Left hindlimb (tissue), 1 donor: ENCODE data around the gene POLR1A.

Source experiments
- DNase-seq: peaks from one replicate; pipeline ENCODE4 v3.0.0-alpha.2; 2018

POLR1A gene

GRCh38 chr2:86105252-86105968, at the start of gene POLR1A:
Gene POLR1A (minus strand): TSS chr2:86105886. CDS start chr2:86105776, 110 bp downstream.
- peak; percentile 93 for DNase-seq

- no peak for DNase-seq
These were observed 44.8 kb upstream of the POLR1A start for GRCh38 chr2:86150502-86150901.

DNA sequence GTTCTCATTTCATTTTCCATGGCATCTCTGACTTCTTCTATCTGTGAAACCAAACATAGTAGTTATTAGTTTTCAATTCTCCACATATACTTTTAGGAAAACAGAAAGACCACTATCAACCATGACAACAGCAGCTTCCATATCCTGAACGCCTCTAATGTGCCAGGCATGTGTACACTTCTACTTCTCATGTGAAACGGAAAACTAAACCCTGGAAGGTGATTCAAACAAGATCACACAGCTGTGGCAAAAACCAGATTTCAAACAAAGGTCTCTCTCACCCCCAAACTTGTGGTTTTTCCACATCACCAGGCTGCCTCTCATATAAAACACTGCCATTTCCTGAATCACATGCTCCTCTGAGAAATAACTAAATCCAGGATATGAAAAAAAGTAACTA, 42.1 kb upstream of the POLR1A start:
- no peak for DNase-seq

DNA sequence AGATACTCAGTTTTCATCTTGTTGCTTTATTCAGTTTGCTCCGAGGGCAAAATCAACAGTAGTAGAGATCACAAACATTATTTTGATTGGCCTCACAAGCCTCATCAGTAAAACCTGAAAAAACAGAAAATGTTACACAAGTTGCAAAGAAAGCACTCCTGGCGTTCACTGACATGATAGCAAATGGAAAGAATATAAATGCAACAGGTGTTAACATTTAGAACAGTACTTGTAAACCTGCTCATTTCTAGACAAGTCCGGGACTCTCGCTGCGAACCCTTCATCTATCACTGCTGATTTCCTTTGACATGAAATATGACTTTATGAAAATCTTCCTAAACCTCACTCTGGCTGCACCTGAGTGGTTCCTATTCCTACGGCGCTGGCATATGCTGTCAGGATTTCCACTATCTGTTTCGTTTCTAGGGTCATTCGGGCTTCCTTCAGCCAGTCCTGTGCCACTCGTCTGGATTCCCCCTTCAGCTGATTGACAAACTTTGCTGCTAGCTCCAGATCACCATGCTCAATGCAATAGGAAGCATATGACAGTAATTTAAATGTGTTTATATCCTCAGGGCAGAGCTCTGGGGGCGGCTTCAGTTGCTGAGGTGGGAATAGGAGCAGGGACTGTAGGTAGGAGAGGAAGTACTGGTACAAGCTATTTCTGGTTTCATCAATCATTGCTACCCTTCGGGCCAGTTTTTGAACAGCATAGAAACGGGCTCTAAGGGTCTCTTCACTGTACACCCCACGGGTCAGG, 38.4 kb upstream of the POLR1A start:
- DNase-seq, result no peak

DNA sequence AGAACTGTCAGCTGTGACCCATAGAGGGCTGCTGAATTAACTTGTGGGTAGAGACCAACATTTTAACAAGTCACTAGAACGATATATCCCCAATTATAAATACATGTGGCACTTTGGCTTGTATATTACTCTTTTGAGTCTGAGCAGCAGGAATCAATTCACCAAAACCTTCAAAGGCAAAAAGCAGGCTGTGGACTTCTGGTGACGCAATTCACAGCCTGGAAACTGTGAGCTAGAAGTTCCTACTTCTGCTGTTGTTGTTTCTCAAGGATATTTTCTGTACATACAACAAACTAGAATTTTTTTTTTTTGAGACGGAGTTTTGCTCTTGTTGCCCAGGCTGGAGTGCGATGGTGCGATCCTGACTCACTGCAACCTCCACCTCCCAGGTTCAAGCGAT, 37.6 kb upstream of the POLR1A start:
- DNase-seq, result no peak

GRCh38 chr2:86142436-86143257, 37.0 kb upstream of the POLR1A start:
- DNase-seq, result no peak

GRCh38 chr2:86140969-86141392, 35.3 kb upstream of the POLR1A start:
- no peak for DNase-seq

DNA sequence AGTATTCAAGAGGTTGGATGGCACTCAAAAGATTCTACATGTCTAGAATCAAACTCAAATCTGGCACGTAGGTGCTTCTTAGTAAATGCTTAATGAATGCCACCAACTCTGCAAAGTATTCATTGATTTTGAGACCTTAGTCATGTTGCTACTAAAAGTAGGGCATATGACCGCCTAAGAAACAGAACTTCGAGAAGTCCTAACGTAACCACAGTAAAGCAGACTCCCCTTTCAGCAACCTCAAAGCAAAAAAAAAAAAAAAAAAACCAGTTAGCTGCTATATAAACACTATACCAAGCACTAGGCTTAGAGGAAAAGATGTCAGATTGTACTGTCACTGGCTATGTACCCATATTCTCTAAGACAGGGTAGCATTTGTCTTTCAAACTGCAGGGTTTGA, 34.3 kb upstream of the POLR1A start:
- DNase-seq, result no peak

DNA sequence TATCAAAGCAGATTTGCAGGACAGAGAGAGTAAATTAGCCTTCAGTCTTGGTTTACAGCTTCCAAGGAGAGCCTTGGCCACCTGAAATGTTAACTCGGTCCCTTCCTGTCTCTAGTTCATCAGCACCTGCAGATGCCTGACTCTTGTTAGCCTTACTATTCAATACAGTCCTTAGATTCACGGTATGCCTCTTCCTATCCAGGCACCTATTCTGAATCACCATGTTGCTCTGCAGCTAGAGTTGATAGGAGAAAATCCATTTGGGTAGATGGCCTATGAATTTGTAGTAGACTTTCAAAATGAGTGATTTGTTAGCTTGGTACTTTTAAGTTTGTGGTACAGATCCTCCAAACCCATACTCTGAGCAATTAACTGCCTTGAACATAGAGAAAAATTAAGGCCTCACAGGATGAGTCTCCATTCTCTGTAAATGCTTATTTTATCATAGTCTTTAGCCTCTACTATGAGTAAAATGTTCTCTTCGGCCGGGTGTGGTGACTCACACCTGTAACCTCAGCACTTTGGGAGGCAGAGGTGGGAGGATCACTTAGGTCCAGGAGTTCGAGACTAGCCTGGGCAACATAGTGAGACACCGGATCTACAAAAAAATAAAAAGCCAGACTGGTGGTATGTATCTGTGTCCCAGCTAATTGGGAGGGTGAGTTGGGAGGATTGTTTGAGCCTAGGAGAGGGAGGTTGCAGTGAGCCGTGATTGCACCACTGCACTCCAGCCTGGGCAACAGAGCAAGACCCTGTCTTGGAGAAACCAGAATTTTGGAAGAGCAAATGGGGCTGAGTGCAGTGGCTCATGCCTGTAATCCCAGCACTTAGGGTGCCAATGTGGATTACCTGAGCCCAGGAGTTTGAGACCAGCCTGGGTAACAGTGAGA, 33.3 kb upstream of the POLR1A start:
- no peak for DNase-seq

- DNase-seq, result no peak
These were observed 30.5 kb upstream of the POLR1A start for GRCh38 chr2:86136141-86136540.

DNA sequence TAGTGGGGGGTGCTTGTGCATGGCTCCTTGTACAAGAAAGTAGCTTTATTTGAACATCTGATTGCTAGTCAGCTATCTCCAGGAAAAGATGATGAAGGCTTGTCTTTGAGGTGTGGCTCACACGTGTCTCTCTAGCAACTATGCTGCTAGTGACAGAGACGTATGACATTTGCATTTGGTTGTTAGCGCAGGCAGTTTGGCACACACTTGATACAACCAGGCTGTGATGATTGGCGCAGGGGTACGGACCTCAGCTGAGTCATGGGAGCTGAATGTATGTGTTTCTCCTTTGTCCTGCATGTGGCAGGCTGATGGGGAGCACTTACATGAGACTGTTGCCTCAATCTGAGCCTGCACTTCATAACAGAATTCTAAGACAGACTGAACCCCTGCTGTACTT, 30.0 kb upstream of the POLR1A start:
- no peak for DNase-seq

DNA sequence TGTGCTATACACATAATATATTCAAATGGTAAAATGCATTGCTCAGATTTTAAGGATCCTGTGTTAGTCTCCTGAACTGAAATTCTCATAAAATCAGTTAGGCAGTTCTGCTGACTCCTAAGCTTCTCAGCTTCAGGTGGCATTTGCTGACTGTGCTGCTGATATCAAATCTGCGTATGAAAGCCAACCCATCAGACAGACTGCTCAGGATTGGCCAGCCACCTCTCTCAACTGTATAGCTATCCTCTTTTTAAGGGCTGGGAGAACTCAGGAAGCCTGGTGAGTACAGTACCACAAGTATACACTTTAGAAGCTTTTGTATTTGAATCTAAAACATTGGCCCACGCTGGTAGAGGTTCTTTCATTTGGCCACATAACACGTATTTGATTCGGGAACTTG, 29.0 kb upstream of the POLR1A start:
- no peak for DNase-seq

- DNase-seq, result no peak
These were observed 19.0 kb upstream of the POLR1A start for GRCh38 chr2:86124683-86125082.

GRCh38 chr2:86123328-86123925, 17.7 kb upstream of the POLR1A start:
- no peak for DNase-seq

GRCh38 chr2:86118130-86118529, 12.4 kb upstream of the POLR1A start:
- no peak for DNase-seq

- no peak for DNase-seq
These were observed 1.3 kb upstream of the POLR1A start for GRCh38 chr2:86107031-86107430.

GRCh38 chr2:86105969-86106945, 571 bp upstream of the POLR1A start, which contains the start of gene PTCD3:
Gene PTCD3 (plus strand): TSS chr2:86106235. CDS start chr2:86106248, 13 bp downstream.
- DNase-seq, result peak; percentile 95

DNA sequence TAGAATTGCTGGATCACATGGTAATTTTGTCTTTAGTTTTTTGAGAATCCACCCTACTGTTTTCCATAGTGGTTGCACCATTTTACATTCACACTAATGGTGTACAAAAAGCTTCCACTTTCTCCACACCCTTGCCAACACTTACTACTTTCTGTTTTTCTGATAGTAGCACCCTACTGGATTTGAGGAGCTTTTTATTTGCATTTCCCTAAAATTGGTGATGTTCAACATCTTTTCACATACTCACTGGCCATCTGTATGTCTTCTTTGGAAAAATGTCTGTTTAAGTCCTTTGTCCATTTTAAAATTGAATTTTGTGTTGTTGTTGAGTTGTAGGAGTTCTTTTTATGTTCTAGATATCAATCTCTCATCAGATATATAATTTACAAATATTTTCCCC, 3.5 kb downstream of the POLR1A start:
- no peak for DNase-seq

DNA sequence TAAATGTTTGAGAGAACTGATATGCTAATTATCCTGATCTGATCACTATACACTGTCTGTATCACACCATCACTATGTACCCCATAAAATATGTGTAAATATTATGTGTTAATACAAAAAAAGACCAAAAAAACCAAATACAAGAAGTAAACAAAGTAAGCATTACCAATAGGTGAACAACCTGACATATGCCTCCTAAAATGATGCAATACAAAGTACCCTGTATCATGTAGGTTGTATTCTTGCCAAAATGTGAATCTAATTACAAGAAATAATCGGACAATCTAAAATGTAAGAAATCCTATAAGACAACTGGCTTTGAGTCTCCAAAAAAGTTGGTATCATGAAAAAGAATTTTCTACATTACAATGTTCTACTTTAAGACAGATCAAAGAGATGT, 7.8 kb downstream of the POLR1A start:
- DNase-seq, result no peak

- no peak for DNase-seq
These were observed 8.4 kb downstream of the POLR1A start for GRCh38 chr2:86097114-86097896.
